Measurements from ENCODE around the gene PDLIM3. TPM values are rescaled to one million over a fixed set of nuclear protein-coding genes. Genes with fewer than 3 reads are reported as not detected.

PDLIM3 gene
- total RNA-seq, 1 donor from 2014 or later = 18.4 TPM

- Histone ChIP-seq H3K9me3 (no peaks in the 10 kb centered on the region), H3K4me3 (no peak overlapping the region), H3K27ac (no peak overlapping the region), H3K27me3 (ENCODE audit: low read depth) (no peaks in the 10 kb centered on the region), H3K4me1 (no peaks in the 10 kb centered on the region), H3K36me3 (no peaks in the 10 kb centered on the region)
- ATAC-seq (peak; percentile 60 to 62), DNase-seq (no peak)
- intact Hi-C loops (cut with DNase I) = no loop called here
- no peak for TF ChIP-seq CTCF (IDR thresholded peaks at IDR 0.05)
Measured at GRCh38 chr4:185541251-185541727, 6.0 kb upstream of the PDLIM3 start.

- H3K27ac ChIP-seq = no peak overlapping the region
- H3K27me3 ChIP-seq (ENCODE audit: low read depth) = no peaks in the 10 kb centered on the region
- no peaks in the 10 kb centered on the region for H3K9me3 ChIP-seq
- H3K4me1 ChIP-seq = no peaks in the 10 kb centered on the region
- ATAC-seq = no peak
- DNase-seq = no peak
- no peaks in the 10 kb centered on the region for H3K36me3 ChIP-seq
- TF ChIP-seq CTCF (IDR thresholded peaks at IDR 0.05) = no peak
- no peak overlapping the region for H3K4me3 ChIP-seq
- intact Hi-C loops (cut with DNase I) = no loop called here
Measured at GRCh38 chr4:185540487-185541120, 5.3 kb upstream of the PDLIM3 start.

- TF ChIP-seq CTCF (IDR thresholded peaks at IDR 0.05) = no peak
- no peak for ATAC-seq
- H3K27me3 ChIP-seq (ENCODE audit: low read depth) = peaks cover 4% of the 10 kb centered on the region
- no peaks in the 10 kb centered on the region for H3K36me3 ChIP-seq
- no peaks in the 10 kb centered on the region for H3K9me3 ChIP-seq
- H3K4me3 ChIP-seq = no peak overlapping the region
- DNase-seq = no peak
- intact Hi-C loops (cut with DNase I) = no loop called here
- H3K27ac ChIP-seq = no peak overlapping the region
- no peaks in the 10 kb centered on the region for H3K4me1 ChIP-seq
Measured at GRCh38 chr4:185540040-185540439, 4.7 kb upstream of the PDLIM3 start.

GRCh38 chr4:185538806-185539205, 3.5 kb upstream of the PDLIM3 start:
- H3K36me3 ChIP-seq = no peaks in the 10 kb centered on the region
- H3K27ac ChIP-seq = no peak overlapping the region
- no peak for TF ChIP-seq CTCF (IDR thresholded peaks at IDR 0.05)
- no peak for DNase-seq
- no peaks in the 10 kb centered on the region for H3K4me1 ChIP-seq
- H3K27me3 ChIP-seq (ENCODE audit: low read depth) = peaks cover 9% of the 10 kb centered on the region
- no peaks in the 10 kb centered on the region for H3K9me3 ChIP-seq
- no peak for ATAC-seq
- intact Hi-C loops (cut with DNase I) = no loop called here
- no peak overlapping the region for H3K4me3 ChIP-seq

GRCh38 chr4:185536411-185536709, 1.1 kb upstream of the PDLIM3 start:
- Histone ChIP-seq H3K4me1 (no peaks in the 10 kb centered on the region), H3K4me3 (peak overlapping the region; percentile 67), H3K9me3 (no peaks in the 10 kb centered on the region), H3K27me3 (ENCODE audit: low read depth) (peaks cover 9% of the 10 kb centered on the region), H3K27ac (no peak overlapping the region), H3K36me3 (no peaks in the 10 kb centered on the region)
- TF ChIP-seq CTCF (IDR thresholded peaks at IDR 0.05) = no peak
- DNase-seq (no peak), ATAC-seq (no peak)
- intact Hi-C loops (cut with DNase I) = no loop called here
